Stomach (tissue), 4 donors: ENCODE data around the gene ZMAT2.

Experiments used
- EP300 ChIP-seq: sonication (generic); formaldehyde crosslinking; IDR thresholded peaks from one replicate; pipeline ENCODE4 v1.6.1; 2017; ENCODE audit warnings: antibody characterized with exemption
- POLR2AphosphoS5 ChIP-seq, 3 donors: sonication (generic); formaldehyde crosslinking; IDR thresholded peaks; one replicate each; pipeline ENCODE4 v1.6.1; 2016; ENCODE audit warnings: antibody characterized with exemption in 3 of 3
- TF ChIP-seq, protein P1 (sequence below), 7 experiments: fragments of 450-650 bp in 4 of 7; fragments of 200-600 bp in 3 of 7; sonication (generic) in 3 of 7; IDR thresholded peaks; one replicate each; pipeline ENCODE4 v1.5.1; 2016 to 2019; ENCODE audit warnings: antibody characterized with exemption in 7 of 7, control low read depth in 2 of 7, mild to moderate bottlenecking in 1 of 7

DNA sequence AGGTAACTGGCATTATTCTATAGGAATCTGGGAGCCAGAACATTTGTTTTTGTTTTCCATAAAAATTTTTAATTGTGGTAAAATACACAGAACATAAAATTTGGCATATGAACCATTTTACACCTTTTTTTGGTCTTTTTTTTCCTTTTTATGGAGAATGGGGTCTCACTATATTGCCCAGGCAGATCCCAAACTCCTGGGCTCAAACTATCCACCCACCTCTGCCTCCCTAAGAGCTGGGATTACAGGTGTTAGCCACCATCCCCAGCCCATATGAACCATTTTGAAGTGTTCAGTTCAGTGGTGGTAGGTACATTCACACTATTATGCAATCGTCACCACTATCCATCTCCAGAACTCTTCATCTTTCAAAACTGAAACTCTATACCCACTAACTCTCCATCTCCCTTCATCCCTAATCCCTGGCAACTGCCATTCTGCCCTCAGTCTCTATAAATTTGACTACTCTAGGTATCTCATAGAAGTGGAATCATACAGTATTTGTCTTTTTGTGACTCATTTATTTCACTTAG is 13.4 kb downstream of the ZMAT2 start:
- TF ChIP-seq, protein P1, sequence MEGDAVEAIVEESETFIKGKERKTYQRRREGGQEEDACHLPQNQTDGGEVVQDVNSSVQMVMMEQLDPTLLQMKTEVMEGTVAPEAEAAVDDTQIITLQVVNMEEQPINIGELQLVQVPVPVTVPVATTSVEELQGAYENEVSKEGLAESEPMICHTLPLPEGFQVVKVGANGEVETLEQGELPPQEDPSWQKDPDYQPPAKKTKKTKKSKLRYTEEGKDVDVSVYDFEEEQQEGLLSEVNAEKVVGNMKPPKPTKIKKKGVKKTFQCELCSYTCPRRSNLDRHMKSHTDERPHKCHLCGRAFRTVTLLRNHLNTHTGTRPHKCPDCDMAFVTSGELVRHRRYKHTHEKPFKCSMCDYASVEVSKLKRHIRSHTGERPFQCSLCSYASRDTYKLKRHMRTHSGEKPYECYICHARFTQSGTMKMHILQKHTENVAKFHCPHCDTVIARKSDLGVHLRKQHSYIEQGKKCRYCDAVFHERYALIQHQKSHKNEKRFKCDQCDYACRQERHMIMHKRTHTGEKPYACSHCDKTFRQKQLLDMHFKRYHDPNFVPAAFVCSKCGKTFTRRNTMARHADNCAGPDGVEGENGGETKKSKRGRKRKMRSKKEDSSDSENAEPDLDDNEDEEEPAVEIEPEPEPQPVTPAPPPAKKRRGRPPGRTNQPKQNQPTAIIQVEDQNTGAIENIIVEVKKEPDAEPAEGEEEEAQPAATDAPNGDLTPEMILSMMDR (IDR thresholded peaks at IDR 0.05): no peak
- TF ChIP-seq EP300: no peak
- no peak for TF ChIP-seq POLR2AphosphoS5 (IDR thresholded peaks at IDR 0.05)
